HG02678 (cell line): ENCODE results near the gene CPT1B.
"Not testable (repeated sequence)": the region's sequence is repeated elsewhere in the genome, so short reads cannot be mapped to it uniquely, and the experiment has no call there.

Experiments
- ATAC-seq: cut with Tn5 transposase; IDR thresholded peaks from one replicate; pipeline ENCODE4 v1.9.1; 2021; ENCODE audit warnings: mild to moderate bottlenecking, moderate library complexity; ENCODE audit not compliant: unreplicated experiment

Gene CPT1B

DNA sequence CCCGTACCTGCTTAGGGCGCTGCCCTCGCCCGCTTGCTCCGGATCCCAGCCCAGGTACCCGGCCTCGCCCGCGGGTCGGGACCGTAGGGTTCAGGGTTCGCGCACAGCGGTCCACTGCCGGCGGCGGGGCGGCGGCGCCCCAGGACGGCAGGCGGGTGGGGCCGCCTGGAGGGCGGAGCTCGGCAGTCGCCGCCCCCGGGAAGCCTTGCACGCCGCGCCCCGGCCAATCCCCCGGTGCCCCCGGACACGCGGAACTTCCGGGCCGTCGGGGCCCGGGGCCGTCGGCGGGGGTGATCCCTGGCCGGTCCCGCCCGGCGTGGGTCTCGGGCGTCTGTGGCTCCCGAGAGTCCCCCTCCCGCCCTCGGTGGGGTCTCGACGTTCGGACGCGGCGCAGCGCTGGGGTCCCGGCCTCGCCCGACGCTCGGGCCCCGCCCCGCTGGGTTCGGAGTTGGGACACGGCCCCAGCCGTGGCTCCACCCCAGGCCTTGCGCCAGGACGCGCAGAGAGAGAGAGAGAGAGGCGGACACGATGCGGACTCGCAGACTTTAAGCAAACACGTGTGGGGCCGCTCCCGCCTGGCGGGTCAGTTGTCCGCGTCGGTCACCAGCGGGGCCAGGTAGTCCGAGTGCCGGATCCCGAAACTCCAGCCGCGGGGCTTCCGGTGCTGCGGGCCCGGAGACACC is 48.2 kb downstream of the CPT1B start, which contains the start of gene TYMP:
TSS of gene TYMP (minus strand) at position 116 of the 683 bp plus-strand sequence. CDS start 303 bp downstream, outside the sequence.
- ATAC-seq = peak; percentile 22

GRCh38 chr22:50529416-50529896 is 48.8 kb downstream of the CPT1B start:
- no peak for ATAC-seq

DNA sequence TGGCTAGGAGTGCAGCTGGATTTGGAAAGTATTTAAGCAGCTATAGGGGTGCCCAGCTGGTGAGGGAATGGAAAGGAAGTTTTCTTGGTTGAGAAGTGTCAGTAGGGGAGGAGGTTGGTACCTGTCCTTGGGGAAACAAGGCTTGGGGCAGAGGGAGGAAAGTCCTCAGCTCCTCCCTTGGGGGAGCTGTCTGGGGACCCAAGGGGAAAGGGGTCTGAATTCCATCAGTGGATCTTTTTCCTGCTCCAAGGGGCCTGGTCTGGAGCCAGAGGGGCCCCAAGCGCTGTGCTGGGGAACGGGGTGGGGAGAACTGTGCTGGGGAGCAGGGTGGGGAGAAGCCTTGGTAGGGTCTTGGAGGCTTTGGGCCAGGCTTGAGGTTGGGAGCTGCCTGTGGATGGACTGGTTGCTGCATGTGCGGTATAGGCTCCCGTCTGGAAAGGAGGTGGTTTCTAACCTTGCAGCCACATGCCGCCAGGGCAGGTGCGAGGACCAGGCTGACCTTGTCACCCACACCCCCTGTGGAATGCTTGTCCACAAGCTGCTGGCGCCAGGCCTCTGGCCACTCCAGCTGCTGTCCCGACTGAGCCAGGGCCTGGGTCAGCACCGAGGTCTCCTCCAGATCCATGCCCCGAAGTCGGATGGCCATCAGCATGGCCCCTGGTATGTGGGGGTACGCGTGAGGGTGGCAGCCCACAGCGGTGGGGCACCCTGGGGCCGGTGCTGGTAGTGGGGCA is 49.4 kb downstream of the CPT1B start:
- ATAC-seq = no peak

- no peak for ATAC-seq
Measured at GRCh38 chr22:50527921-50528681, 50.1 kb downstream of the CPT1B start.

- ATAC-seq = no peak
Measured at GRCh38 chr22:50526834-50527801, 51.1 kb downstream of the CPT1B start.

GRCh38 chr22:50526108-50526833 is 52.0 kb downstream of the CPT1B start:
- peak; percentile 26 for ATAC-seq

GRCh38 chr22:50525858-50526107 is 52.4 kb downstream of the CPT1B start:
- ATAC-seq = no peak

DNA sequence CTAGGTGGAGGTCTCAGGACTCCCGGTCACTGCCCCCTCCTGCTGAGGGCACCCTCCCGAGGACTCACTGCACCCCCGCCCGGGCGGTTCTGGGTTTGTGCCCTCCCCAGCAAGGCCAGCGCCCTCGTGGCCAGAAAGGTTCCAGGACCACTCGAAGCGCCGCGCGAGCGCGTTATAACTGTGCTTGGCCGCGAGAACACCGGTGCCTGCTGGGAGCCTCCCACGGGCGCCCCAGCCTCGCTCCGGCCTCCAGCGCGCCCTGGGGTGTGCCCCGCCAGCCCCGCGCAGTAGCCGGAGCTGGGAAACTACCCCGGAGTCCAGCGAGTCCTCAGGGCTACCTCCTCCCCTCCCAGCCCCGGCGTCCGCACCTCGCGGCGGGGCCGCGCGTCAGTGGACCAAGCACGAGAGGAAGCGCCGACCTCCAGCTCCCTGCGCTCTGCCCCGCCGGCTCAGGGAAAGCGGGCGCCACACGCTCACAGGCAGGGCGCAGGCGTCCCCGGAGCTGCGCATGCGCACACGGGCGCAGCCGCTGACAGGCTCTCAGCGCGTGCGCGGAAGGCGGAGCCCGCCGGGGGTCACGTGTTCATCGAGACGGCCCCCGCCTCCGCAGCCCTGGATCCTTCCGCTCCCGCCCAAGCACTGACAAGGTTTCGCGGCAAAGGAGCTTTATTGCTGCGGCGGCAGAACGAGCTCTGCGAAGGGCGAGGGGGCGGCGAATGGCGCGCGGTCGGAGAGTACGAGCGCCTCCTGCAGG is 52.9 kb downstream of the CPT1B start, which contains the start of gene SCO2:
TSS of gene SCO2 (minus strand) at position 495 of the 754 bp plus-strand sequence. CDS start 1,187 bp downstream, outside the sequence.
- ATAC-seq = peak; percentile 47

- no peak for ATAC-seq
Measured at GRCh38 chr22:50524676-50525103, 53.5 kb downstream of the CPT1B start.

GRCh38 chr22:50523806-50524675 is 54.2 kb downstream of the CPT1B start:
- no peak for ATAC-seq

DNA sequence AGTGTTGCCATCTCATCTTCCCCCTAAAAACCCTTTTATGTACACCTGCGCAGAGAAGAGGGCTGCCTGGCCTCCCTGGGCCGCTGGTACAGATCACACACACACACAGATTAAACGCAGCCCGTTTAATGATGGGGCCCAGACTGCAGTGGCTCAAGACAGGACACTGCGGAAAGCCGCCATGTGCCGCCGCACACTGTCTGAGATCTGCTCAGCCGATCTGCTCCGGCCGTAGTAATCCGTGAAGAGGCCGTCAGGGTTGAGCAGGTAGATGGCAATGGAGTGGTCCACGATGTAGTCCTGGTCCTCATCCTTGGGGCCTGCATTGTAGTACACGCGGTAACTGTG is 54.8 kb downstream of the CPT1B start:
- no peak for ATAC-seq

DNA sequence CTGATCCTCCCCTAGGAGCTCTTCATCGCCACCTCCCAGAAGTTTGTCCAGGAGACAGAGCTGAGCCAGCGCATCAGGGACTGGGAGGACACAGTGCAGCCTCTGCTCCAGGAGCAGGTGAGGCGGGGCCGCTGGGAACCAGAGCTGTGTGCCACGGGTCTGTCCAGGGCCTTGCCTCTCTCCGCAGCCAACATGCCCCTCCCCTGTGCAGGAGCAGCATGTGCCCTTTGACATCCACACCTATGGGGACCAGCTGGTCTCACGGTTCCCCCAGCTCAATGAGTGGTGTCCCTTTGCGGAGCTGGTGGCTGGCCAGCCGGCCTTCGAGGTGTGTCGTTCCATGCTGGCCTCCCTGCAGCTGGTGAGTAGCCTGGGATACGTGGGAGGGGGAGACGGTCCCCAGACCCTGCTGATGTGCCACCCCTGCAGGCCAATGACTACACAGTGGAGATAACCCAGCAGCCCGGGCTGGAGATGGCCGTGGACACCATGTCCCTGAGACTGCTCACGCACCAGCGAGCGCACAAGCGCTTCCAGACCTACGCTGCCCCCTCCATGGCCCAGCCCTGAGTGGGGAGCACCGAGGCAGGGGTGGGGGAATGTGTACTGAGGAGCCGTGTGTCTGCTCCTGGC is 55.3 kb downstream of the CPT1B start:
- no peak for ATAC-seq

DNA sequence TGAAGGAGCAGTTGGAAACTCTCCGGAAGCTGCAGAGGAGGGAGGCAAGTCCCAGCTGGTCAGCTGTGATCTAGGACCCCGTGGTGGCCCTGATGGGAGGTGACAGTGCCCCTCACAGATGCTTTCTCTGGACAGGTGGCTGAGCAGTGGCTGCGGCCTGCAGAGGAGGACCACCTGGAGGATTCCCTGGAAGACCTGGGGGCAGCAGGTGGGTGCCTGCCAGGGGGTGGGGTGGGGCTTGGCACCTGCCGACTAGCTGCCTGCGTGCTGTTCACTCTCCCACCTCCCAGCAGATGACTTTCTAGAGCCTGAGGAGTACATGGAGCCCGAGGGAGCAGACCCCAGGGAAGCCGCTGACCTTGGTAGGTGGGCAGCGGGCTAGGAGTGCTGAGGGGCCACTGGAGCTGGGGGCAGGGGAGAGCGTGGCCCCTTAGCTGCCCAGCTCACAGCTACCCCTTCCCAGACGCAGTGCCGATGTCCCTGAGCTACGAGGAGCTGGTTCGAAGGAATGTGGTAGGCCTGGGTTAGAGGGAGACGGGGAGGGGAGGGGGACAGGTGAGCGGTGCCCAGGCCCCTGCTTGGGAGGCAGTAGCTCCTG is 55.9 kb downstream of the CPT1B start:
- no peak for ATAC-seq

DNA sequence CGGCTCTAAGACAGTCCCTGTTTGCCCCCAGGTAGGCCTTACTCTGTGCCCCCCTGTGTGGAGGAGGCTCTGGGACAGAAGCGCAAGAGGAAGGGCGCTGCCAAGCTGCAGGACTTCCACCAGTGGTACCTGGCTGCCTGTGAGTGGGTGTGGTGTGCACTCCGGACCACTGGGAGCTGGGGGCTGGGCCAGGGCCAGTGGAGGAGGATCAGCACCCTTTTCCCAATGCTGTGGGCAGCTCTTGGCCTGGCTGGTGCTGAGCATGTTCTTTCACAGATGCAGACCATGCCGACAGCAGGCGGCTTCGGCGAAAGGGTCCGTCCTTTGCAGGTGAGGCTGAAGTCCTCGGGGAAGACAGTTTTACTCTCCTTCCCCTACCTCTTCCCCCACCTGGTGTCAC is 56.5 kb downstream of the CPT1B start:
- ATAC-seq = no peak

GRCh38 chr22:50520826-50521453 is 57.3 kb downstream of the CPT1B start:
- ATAC-seq = no peak

DNA sequence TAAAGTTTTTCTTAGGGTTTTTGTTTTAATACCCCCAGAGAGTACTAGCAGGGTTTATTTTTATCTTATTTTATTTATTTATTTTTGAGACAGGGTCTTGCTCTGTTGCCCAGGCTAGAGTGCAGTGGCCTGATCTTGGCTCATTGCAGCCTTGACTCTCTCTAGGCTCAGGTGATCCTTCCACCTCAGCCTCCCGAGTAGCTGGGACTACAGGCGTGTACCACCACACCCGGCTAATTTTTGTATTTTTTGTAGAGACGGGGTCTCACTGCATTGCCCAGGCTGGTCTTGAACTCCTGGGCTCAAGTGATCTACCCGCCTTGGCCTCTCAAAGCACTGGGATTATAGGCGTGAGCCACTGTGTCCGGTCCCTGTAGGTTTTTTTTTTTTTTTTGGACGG is 58.0 kb downstream of the CPT1B start:
- not testable (repeated sequence) for ATAC-seq

GRCh38 chr22:50519151-50519550 is 59.1 kb downstream of the CPT1B start:
- no peak for ATAC-seq
